GDM1 (cell line): ENCODE results near the gene TRAPPC2L.

ENCODE experiments used
- DNase-seq: peaks from one replicate; lab custom pipeline; 2025; lab: John Stamatoyannopoulos, UW

Gene TRAPPC2L

DNA sequence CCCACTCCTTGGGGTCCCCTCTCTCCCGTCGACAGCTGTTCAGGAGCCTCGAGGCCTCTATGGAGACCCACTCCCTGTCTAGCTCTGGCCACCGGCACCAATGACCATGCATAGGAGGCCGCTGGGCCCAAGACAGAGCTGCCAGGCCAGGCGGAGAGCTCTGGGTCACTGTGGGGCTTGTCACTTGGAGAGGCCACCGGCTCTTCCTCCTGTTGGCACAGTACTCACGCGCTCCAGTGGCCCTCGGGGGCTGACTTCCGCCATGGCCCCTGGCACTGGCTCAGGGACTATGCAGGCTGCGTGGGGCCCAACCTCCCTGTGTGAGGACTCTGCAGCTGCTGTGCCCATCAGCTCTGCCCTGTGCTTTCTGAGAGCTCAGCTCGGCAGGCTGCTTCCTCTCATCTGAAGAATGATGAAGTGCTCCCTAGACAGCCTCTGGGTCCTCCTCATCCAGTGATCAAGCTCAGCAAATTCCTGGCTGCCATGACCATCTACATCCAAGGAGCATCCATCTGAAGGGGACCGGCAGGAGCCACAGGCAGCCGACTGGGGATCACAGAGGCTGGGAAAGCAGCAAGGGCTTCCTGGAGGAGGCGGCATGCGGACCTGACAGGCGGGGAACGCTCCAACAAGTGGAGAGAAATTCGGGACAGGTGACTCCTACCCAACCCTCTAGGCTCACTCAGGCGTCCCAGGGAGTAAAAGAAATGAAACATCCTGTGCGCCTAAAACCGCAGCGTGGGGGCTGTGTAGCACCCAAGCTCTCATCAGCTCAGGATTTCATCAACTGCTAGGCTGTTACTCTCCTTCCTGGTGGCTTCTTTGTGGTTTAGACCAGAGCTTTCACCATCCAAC is 17.0 kb upstream of the TRAPPC2L start:
- DNase-seq = no peak

DNA sequence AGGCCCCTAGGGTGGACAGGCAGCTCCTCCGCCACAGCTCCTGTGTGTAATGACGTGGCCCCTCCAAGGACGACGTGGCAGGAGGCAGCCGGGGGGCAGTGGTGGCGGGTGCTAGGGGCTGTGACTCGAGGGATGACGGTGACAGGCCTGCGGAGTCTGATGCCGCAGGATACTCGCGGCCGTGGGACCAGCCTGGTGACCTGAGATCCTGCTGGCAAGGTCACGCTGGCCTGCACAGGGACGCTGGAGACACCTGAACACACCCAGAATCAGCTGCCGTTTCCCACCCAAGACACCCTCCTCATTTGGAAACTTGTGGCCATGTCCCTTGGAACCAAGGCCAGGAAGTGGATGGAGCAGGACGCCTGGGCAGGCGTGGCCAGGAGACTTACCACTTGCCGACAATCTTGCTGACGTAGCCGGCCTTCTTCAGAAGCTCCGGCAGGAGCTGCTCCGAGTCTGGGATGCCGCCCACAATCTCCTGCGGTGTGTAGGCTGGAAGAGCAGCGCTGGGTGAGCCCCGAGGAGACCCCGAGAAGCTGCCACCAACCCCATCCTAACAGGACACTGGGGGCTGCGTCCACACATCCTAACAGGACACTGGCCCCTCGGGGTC is 16.2 kb upstream of the TRAPPC2L start:
- no peak for DNase-seq

DNA sequence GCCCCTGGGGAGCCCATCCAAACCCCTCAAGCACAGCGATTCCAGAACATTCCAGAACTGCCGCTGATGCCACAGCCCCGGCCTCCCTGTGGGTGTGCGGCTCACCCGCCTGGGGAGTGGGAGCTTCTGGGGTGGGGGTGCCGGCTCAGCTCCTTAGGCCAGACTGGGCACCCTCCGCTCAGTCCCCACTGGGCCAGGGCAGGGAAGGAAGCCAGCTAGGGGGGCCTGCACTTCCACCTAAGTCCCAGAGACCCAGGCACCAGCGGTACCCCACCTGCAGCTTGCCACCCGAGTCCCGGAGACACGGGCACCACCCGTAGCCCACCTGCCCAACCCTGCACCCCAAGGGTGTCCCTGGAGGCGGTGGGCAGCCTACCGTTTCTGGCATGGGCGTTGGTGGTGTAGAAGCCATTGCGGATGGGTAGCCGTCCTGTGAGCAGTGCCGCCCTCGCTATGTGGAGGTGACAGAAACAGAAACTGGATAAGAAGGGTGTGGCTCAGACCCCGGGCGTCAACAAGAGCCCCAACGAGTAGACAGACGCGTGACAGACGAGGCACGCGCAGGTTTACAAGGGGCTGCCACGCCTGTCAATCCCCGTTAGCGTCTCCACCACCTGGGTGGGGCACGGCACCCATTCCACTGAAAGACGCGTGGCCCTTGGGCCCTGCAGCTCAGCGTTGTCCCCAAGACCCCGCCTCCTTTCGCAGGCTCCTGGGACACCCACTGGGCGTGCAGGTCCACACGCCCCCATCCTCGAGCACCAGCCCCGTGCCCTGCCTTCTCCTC is 15.2 kb upstream of the TRAPPC2L start:
- no peak for DNase-seq

DNA sequence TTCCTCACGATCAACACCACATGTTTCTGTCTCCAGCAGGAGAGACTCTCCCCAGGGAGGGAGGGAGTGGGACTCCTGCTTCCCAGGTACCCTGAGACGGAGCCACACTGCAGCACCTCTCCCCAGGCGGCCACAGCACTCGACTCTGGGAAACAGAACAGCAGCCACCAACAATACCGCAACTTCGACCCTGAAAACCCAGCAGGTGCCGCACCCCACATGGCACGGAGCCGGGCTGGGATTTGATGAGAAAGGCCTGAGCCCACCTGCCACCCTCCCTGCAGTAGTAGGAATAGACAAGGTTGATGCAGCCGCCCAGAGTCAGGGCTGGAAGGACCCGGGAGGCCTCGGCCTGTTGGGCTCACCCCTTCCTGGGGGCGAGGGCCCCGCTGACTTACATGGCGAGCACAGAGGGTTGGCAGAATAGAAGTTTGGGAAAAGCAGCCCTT is 14.6 kb upstream of the TRAPPC2L start:
- DNase-seq = no peak

DNA sequence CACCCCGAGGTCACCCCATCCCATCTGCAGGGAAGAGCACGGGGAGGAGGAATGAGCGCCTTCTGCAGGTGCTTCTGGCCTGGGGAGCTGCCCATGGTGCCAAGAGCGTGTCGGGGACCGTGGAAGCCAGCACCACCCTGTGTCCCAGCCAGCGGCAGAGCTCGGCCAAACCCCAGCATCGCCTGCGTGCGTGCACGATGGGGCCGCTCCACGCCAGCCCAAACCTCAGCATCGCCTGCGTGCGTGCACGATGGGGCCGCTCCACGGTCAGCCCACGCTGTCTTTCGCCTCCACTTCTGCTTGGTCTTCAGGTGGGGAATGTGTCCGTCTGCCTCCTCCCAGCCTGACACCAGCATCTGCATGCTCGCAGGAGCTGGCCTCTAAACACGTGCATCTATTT is 14.1 kb upstream of the TRAPPC2L start:
- DNase-seq = no peak

DNA sequence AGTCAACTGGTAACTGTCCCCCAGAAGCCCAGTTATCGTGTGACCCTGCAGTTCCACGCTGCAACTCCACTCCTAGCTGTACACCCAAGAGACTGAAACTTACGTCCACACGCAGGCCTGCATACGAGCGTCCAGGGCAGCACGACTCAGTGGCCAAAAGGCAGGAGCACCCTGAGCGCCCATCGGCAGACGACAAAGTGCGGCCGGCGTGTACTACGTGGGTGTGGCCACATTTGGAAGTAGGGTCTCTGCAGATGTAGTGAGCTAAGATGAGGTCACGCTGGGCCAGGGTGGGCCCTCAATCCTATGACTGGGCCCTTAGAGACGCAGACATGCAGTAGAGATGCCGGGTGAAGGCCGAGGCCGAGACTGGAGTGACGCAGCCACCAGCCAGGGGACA is 13.7 kb upstream of the TRAPPC2L start:
- no peak for DNase-seq

DNA sequence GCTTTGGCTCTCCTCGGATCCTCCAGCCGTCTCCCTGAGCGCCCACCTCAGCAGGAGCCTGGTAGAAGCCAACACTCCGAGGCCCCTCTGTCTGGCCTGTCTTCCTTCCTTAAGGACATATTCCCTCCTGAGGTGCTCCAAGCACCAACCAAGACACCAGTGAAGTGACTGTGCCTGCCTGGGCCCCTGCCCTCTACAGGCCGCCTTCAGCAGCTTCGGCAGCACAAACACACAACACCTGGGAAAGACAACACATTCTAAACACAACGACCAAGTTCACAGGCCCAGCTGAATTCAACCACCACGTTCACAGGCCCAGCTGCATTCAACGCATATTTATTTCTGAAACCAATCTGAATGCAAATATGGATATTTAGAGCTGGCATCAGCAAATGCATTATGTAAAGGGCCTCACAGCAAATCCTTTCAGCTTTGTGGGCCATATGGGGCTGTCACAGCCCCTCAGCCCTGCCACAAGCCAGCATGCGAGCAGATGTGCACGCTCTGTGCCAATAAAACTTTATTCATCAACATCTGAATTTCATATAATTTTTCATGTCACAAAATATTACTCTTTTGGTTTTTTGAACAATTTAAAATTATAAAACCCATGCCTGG is 12.4 kb upstream of the TRAPPC2L start:
- DNase-seq = no peak

DNA sequence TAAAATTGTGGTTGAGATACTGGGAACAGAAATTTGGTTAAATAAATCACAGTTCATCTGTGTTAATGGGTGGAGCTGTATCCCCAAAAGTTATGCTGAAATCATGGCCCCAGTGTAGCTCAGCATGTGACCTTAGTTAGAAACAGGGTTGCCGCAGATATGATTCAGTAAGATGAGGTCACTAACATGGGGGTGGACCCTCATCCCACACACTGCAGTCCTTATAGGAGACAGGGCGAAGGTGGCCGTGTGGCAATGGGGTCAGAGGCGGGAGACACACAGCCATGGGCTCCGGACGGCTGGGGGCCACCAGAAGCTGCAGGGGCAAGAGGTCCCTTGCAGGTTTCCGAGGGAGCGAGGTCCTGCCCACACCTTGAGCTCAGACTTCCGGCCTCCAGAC is 10.8 kb upstream of the TRAPPC2L start:
- no peak for DNase-seq

DNA sequence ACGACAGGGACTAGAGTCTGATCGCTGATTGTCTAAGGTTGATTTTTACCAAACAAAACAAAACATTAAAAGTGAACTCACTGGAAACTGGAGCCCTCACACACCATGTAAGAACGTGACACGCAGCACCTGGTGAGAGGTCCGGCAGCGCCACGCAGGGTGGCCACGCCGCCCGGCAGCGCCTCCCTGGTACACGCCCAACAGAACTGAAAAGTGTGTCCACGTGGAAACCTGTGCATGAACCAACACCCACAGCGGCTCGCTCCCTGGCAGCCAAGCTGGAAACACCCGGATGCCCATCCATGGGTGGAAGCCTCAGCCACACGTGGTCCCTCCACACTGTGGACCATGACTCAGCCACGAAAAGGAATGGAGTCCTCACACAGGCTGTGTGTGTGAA is 9.3 kb upstream of the TRAPPC2L start:
- DNase-seq = no peak

DNA sequence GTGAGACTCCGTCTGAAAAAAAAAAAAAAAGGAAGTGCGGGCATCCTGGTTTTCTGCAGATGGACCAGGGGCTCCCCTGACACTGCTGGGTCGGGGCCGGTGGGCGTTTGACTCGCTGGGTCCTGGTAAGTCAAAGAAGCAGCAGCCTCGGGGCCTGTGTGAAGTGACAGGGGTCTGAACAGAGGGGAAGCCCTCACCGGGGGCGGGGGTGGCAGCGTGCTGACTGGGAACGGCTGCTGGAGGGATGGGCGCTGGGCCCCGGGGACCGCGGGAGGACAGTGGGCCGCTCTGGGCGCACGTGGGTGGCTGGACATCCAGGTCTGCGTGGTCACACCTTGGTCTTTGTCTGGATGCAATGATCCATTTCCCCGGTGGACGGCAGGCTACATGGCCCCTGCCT is 8.4 kb upstream of the TRAPPC2L start:
- no peak for DNase-seq

DNA sequence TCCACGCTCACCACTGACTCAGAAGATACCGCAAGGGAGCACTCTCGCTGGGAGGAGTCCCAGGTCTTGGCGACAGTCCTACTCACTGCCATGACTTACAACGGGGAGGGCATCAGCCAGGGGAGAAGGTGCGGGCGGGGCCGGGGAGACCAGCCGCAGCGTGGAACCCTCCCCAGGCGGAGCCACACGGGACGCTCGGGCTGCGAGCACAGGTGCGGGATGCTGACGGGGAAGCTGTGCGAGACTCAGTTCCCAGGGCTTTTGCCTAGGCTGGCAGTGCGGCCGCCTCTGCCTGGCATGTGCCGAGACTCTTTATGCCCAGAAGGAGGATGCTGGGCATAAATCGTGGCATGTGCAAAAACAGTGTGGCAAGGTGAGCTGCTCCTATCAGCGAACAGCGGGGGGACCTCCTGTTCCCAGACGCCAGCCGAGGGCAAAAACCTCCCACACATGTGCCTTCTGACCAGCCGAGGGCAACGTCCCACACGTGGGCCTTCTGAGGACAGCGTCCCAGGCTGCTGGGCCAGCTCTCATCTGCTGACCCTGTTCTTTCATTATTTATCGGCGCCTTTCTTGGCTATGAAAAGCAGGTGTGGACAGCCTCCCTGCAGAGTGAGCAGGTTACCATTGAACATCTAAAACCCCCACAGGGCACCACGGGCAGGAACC is 6.3 kb upstream of the TRAPPC2L start:
- no peak for DNase-seq

DNA sequence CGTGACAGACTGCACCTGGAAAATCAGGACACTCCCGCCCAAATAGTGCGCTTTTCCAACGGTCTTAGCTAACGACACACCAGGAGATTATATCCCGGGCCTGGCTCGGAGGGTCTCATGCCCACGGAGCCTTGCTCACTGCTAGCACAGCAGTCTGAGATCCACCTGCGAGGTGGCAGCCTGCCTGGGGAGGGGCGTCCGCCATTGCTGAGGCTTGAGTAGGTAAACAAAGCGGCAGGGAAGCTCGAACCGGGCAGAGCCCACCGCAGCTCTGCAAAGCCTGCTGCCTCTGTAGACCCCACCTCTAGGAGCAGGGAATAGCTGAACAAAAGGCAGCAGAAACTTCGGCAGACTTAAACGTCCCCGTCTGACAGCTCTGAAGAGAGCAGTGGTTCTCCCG is 5.3 kb upstream of the TRAPPC2L start:
- no peak for DNase-seq

DNA sequence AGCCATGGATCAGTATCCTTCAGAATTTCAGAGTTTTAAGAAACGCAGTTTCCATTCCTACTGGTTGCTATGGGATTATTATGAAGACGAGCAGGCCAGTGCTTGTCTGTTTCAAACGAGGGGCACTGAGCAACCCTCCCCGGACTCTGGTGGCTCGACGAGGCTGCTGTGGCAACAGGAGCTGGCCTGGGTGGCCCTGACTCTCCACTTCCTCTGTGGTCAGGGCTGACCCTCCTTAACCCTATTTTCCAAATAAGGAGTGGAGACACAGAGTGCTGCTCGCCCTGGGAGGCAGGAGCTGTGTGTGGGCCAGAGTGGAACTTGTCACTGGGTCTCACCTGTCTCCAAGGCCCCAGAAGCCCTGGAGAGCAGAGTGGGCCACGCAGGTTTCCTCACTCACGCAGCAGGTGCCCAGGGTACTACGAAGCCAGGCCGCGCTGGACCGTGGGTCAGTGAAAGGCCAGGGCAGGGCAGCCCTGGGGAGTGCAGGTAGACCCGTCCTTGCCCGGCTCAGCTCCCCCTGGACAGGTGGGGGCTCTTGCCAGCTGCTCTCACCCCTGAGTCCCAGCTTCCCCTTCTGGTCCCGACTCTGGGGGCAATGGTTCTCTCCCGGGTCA is 3.5 kb upstream of the TRAPPC2L start:
- no peak for DNase-seq

DNA sequence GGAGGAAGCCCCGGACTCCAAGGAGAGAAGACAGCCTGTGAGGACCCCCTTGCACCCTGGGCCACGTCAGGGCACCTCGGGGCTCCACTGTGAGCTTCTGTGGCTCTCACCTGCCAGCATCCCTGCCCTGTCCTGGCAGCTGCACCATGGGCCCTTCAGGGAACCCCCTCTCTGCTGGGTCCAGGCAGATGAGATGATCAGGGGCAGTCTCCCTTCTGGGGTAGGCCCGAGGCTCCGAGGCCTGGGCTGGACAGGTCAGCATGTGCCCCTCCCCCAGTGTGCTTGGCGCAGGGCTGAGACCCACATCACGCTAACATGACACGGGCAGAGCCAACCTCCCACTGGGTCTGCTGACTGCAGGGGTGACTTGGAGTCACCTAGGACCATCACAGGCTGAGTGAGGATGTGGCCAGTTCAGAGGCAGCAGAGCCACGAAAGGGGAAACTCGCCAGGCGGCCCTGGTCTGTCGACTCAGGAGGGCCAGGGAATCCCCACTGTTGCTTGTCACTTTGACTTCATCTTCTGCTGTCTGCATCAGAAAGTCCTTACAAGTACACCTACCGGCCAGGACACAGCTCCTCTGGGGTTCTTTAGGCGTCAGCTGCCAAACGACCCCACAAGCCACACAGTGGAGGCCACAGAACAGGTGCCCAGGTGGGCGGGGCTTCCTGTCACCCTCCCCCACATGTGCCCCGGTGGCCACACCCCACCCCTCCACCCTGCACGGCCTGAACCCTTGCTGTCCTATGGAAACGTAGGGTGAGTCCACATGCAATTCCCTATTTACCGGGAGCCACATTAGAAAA is 2.4 kb upstream of the TRAPPC2L start:
- DNase-seq = no peak

DNA sequence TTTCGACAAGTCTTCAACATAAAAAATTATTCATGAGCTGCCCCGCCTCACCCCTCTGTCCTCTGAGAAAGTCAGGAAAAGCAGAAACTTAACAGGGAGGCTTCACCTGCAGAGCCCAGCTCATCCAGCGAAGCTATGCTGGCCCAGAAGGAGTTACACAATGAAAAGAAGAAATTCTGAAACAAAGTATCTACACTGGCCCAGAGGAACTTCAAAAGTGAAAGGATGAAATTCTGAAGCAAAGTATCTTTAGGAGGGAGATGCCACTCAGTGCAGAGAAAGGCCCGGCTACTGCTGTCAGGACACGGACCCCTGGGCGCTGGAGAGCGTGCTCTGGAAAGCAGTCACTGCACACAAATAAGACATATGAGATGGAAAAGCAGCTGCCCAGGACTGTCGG is 1.8 kb upstream of the TRAPPC2L start:
- no peak for DNase-seq

DNA sequence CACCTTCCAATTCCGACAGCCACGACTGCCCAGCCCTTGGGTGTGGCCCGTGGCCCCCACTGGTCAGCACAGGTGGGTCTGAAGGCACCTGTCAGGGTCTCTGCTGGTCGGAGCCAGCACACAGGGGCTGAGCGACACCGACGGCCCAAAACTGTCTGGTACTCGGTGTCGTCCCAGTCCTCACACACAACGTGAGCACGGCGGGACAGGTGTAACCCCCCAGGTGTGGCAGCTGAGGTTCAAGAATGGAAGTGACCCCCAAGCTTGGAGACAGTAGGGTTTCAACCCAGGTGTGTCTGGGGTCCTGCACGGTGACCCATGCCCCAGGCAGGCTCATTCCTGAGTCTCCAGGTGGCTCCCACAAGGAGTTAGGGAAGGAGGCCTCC is 1.2 kb upstream of the TRAPPC2L start:
- no peak for DNase-seq

DNA sequence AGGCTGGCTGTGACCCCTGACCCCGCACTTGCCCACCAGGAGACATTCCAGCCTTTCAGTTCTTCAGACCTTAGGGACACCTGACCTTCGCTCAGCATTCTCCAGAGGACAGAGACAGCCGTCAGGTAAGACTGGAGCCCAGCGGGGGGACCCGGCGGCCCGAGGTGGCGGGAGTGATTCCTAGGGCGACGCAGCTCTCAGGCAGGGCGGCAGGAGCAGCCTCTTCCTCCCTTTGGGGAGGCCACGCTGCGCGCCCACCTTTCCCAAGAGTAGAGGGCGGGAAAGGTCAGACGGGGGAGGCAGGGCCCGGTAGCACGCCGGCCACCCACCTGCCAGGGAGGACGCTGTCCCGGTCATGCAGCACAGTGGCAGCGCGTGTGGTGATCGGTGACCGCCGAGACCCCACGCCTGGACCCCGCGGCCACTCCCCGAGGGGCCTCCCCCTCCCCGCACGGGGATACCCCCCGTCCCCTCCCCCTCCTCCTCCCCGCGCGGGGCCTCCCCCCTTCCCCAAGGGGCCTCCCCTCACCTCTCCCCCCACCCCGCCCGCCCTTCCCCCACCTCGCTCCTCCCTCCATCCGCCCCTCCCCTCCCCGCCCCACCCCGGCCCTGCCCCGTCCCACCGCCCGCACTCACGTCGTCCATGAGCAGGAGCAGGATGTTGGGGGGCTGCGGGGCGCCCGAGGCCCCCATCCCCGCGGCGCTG is 652 bp upstream of the TRAPPC2L start:
- DNase-seq = no peak

DNA sequence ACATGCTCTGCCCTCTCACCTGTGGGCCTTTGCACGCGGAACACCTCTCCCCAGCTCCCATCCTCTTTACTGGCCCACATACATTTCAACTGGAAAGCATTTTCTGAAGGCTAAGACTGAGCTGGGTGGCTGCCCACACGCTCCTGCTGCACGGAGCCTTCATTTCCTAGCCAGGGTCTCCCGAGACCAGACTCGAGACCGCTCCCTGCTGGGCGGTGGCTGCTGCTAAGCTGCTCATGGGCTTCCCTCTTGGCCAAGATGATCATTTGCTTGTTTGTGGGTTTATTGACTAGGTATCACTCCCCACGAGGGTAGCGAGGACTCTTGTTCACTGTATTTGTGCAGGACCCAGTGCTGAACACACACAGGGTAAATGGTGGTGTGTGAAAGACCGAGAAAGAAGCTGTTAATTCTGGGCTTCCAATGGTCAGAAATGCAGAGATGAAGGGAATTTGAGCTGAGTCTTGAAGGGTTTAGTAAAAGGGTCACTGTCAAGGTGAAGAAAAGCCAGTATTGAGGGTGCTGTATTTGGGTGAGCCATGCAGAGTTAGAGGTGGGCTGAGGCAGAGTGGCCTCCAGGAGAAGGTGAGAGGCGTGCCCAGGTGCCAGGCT is 907 bp downstream of the TRAPPC2L start:
- peak; percentile 46 for DNase-seq

DNA sequence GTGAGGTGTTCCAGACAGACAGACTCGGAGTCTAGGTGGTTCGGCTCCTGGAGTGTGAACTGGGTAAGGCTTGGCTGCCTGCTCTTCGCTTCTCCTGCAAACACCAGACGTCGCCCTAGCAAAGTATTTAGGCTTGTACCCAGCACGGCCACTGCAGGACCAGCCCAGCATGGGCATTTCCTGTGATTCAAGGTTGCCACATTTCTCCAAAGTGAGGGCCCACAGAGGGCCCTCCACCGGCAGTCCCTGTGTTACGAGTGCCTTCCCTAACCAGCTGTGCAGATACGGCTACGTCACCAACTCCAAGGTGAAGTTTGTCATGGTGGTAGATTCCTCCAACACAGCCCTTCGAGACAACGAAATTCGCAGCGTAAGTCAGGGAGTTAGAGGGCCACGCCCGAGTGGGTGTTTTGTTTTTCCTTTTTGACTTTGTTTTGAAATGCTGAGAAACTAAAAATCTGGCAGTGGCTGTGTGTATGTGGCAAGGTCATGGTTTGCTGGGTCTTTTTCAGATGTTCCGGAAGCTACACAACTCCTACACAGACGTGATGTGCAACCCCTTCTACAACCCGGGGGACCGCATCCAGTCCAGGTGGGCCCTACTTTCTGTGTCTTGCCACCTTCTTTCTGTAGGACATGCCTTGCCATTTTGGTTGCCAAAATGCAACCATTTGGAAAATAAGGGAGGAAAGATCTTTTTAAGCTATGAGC is 2.6 kb downstream of the TRAPPC2L start:
- DNase-seq = no peak
